GM18907 (cell line): ENCODE results near the gene C12orf57.

Source experiments
- ATAC-seq: cut with Tn5 transposase; IDR thresholded peaks from one replicate; pipeline ENCODE4 v1.9.1; 2021; ENCODE audit warnings: mild to moderate bottlenecking, moderate library complexity; ENCODE audit not compliant: unreplicated experiment

C12orf57 gene

DNA sequence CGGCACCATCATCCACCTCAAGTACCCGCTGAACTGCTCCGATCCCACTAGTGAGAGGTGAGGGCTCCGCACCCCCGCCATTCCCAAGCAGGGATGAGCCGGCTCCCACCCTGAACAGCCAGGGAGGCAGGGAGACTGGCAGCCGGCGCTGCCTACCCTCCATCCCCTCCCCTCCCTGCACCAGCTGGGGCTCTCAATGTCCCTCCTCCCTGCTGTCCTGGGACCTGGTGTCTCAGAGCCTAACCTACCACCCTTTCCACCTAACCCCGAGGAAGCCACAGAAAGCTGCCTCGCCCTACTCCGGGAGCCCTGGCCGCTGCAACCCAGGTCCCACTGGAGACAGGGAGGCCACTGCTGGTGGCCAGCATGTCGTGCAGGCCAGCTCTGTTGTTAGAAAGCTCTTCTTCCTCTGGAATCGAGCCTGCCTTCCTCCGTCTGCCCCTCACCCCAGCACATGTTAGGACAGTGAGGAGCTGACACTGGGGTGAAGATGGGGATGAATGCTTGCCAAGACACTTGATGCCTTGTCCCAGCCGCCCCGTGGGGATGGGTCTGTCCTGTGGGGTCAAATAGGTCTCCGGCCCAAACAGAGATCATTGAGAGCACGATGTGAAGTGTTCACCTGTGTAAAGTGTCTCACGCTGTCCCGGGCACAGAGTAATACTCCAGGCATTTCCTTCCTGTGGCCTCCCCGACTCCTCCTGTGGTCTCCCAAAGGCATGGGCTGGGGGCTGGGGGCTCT, 8.5 kb downstream of the C12orf57 start:
- ATAC-seq = no peak

DNA sequence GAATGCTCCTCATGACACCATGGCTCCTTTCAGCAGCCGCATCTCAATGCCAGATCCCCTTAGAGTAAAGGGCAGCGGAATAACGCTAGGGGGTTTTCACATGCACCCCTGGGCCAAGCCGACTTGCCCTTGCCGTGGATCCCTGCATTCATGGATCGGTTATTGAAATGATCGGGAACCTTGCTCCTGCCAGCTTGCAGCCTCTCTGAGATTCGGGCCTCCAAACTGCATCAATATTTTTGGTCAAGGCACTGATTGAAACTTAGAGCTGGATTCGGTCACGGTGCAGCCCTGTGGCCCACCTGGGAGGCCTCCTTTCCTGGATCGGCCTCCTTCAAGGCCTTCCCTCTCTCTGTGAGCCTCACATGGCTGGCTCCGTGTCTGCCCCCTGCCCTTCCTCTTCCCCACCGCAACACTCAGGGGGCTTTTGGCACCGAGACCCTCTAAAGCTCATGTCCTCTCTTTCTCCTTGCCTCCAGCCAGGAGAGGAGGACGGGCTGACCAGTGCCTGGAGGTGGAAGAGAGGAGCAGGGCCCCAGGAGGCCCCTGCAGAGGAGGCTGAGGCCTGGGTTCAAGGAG, 9.1 kb downstream of the C12orf57 start:
- ATAC-seq = no peak

DNA sequence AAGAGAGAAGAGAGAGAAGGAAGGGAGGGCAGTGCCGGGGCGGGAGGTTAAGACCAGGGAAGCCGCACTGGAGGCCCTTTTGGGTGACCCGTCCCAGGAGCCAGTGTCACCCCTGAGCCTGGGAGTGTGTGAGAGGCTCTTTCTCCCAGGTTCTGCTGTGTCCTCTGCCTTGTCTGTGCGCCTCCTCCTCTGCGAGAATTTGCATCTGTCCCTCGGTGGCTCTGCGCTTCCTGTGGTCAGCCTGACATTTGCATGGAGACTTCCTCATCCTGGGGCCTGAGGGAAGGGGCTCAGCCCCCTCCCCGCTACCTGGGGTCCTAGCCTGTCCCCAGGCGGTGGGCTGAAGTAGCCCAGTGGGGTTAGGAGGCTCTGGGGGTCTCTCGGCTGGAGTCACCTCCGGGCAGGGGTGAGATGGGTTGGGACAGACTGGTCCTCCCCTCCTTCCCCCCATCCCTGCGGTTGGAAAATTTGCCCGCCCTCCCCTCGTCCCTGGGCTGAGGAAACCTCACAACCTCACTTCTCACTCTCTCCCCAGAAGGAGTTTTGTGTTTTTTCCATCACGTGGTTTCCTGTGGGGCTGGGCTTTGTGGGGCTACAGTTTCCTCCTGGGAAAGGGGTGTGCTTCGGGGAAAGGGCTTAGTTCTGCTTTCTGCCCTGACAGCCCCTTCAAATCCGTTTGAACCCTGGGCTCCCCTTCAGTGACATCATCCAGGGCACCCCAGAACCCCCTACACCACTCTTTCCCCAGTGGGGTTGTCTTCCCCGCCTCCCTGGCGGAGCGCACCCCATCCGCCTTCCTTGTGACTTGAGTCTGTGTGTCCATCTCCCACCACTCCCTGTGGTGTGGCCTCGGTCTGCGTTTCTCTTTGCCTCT, 9.9 kb downstream of the C12orf57 start:
- peak; percentile 50 for ATAC-seq

DNA sequence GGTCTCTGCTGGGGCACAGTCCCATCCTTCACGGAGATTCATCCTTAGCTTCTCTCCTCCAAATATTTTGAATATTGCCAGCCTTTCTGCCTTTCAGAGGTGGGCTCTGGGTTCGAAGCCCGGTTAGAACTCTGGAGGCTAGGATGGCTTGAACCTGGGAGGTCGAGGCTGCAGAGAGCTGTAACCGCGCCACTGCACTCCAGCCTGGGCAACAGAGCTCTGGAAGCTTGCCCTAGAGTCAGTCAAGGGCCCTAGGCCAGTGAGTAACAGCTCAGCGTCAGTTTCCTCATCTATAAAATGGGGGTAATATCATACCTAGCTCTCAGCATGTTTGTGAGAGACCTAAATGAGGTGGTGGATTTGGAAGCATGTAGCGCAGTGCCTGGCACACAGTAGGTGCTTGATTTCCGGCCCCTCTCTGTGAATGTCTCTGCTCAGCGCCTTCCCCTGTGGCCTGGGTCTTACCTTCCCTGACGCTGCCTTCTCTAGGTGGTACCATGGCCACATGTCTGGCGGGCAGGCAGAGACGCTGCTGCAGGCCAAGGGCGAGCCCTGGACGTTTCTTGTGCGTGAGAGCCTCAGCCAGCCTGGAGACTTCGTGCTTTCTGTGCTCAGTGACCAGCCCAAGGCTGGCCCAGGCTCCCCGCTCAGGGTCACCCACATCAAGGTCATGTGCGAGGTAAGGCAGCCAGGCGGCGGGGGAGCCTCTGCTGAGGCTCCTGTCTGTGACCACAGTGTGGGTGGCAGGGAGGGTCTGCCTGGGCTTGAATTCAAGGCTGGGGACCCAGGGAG, 10.7 kb downstream of the C12orf57 start:
- no peak for ATAC-seq

DNA sequence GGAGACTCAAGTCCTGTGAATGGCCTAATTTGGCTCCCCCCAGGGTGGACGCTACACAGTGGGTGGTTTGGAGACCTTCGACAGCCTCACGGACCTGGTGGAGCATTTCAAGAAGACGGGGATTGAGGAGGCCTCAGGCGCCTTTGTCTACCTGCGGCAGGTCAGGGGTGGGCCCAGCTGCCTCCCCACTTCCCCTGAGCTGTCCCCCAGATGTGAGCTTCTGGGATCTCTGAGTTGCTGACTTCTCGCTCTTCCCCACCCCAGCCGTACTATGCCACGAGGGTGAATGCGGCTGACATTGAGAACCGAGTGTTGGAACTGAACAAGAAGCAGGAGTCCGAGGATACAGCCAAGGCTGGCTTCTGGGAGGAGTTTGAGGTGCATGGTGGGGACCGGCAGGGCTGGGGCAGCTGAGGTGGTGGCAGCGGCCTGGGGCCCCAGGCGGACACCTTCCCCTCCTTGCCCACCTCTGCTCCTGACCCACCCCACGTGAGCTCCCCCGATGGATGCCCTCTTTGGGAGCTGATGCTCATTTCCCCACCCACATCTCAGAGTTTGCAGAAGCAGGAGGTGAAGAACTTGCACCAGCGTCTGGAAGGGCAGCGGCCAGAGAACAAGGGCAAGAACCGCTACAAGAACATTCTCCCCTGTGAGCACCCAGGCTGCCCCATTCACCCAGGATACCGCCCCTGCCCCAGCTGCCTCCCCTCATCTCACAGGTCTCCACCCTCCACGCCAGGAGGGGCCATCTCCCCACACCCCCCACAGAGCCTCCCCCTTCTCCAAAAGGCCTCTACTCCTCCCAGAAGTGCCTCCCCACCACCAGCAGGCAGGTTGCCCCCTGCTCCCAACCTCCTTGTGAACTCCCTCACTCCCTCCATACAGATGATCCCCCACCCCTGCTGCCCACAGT, 11.5 kb downstream of the C12orf57 start:
- no peak for ATAC-seq

- no peak for ATAC-seq
Measured at GRCh38 chr12:6956021-6956727, 12.4 kb downstream of the C12orf57 start.

DNA sequence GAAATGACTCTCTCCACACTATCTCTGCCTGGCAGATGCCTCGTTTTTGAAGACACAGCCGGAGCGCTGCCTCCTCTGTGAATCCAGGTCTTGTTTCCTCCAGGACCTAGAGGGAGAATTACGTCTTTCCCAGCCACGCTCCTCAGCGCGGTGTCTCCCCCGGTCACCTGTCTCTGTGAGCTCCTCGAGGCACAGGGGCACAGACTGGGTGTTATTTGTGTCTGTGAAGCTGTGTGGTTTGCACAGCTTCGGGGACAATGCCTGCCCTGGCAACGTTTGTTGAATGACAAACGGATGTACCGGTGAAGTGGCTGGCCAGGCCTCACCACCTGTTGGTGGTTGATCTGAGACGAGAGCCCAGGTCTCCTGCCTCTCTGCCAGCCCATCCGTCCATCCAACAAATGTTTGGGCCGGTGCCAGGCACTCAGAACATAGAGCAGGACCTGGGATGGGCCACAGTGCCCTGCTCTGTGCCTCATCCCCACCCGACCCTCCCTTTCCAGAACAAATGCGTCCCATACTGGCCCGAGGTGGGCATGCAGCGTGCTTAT, 13.4 kb downstream of the C12orf57 start:
- ATAC-seq = no peak

GRCh38 chr12:6957741-6958608, 14.2 kb downstream of the C12orf57 start:
- no peak for ATAC-seq

DNA sequence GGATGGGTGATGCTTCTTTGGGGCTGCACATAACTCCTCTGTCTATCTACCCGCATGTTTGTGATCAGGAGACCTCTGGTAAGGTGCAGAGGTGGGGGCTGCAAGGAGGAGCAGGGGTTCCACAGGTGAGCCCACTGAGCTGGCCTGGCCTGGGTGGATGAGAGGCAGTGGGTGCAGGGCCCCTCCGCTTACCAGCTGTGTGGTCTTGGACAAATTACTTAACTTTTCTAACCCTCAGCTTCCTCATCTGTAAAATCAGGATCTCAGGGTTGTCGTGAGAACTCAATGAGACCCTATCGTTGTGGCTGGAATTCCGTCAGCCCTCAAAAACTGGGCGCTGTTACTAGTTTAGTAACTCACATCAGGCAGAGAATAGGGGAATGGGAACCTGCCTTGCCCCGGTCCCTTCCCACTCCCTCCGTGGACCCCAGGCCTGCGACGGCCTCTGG, 14.8 kb downstream of the C12orf57 start:
- no peak for ATAC-seq

DNA sequence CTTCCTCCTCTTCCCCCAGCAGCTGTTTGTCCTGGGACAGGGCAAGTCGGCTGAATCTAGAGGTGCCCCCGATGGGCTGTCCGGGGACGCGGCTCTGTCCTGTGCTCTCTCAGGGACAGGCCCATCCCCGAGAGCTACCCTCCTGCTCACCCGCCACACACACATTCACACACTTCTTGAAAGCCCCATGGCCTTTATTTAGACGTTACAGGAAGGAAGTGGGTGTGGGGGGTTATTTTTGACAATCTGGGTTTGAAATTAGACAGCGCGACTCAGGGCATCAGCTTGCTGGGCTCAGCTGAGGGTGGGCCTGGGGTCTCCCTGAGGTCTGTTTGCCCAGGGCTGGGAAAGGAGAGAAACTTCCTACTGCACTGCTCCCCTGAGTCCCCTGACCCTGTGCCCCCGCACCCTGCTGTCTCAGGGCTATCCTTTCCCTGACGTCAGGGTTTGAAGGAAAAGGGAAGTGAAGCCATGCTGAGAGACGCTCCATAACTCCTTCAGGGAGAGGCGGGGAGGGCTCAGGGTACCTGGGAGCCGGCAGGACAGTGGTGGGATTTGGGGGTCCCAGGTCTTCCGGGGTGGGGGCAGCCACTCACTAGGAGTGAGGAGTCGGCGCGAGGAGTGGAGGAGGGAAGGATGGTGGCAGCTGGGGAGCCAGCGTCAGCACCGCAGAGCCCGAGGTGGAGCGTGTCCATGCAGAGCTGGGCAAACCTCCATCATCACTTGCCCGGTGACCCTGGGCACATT, 15.4 kb downstream of the C12orf57 start:
- ATAC-seq = peak; percentile 56

- no peak for ATAC-seq
Measured at GRCh38 chr12:6959805-6960592, 16.2 kb downstream of the C12orf57 start.

DNA sequence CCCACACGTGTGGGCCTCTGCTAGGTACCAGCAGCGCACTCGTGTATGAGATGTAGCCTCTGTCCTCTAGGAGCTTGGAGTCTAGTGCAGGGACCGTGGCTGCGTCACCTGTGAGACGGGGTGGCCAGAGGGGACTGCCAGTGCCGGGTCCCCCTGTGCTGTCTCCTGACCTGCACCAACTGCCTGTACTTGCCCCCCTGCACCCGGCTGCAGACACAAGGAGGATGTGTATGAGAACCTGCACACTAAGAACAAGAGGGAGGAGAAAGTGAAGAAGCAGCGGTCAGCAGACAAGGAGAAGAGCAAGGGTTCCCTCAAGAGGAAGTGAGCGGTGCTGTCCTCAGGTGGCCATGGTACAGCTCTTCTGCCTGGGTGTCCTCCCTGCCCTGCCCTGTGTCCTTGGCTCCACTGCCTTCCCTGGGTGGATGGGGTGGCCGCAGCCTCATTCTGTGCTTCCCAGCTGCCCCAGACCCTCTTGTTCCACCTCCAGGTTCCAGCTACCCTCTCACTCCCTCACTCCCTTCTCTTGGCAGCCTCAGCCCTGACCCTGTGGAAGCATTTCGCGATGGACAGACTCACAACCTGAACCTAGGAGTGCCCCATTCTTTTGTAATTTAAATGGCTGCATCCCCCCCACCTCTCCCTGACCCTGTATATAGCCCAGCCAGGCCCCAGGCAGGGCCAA, 16.9 kb downstream of the C12orf57 start:
- ATAC-seq = no peak

- ATAC-seq = no peak
Measured at GRCh38 chr12:6961278-6961694, 17.5 kb downstream of the C12orf57 start.

DNA sequence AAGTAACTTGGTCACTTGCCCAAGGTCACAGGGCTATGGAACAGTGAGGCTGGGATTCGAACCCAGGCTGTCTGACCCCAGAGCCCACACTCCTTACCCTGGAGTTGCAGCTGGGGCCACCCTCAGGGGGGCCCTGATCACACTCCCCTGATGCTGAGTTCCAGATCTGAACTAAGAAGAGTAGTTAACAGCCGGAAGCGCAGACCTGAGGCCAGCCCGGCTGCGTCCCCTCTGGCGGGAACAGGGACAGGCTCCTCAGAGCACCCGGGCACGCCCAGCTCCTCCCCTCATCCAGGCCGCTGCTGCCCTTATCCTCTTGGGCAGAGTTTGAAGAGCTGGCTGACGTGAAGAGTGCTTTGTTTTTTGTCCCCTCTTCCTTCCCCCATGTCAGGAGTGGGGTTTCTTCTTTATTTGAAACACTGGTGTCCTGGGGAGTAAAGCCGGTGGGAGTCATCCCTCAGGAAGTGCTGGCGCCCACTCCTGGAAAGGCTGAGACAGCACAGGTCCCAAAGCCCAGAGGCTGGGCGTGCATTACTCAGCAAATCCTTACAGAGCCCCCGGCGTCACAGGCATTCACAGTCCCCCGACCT, 18.0 kb downstream of the C12orf57 start:
- ATAC-seq = no peak

DNA sequence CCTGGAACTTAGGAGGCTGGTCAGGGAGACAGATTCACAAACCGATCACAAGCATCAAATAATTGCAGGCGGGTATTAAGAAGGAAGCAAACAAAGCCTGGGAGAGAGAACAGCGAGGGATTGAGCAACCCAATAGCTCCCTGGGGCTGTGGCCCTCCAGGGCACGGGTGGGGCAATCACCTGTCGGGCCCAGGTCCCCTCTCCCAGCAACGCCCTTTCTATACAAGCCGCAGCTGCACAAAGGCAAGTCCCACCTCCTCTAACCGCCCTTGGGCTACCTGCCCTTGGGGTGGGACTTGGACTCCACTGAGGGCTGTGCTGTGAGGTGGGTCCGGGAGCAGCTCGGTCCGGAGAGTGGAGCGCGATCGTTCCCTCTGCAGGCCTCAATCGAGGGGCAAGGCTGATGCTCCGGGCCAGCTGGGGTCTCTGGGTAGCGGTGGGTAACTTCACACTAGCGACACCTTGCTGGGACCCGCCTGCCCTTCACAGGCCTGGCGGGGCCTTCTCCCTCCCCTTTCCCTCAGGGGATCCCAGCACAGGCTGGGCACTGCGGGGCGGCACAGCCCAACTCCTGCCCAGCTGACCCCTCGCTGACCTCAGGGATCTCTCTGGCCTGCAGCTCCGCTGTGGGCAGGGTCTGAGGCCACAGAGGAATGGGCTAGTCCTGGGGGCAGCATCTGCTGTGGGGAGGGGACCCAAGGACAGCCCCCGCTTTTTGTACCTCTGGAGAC, 18.6 kb downstream of the C12orf57 start:
- ATAC-seq = no peak
